Activated gamma-delta T cell treated with anti-CD3 and anti-CD28 coated beads, Interleukin-2, amount 50 U/mL, for 16 hours (primary cell): Measurements from ENCODE around the gene DNAJB12.
"Not testable (repeated sequence)": the region's sequence is repeated elsewhere in the genome, so short reads cannot be mapped to it uniquely, and the experiment has no call there.

ENCODE experiments used
- DNase-seq: peaks from one replicate; pipeline ENCODE4 v3.0.0-alpha.2; 2020; ENCODE audit warnings: low read depth

Gene DNAJB12

DNA sequence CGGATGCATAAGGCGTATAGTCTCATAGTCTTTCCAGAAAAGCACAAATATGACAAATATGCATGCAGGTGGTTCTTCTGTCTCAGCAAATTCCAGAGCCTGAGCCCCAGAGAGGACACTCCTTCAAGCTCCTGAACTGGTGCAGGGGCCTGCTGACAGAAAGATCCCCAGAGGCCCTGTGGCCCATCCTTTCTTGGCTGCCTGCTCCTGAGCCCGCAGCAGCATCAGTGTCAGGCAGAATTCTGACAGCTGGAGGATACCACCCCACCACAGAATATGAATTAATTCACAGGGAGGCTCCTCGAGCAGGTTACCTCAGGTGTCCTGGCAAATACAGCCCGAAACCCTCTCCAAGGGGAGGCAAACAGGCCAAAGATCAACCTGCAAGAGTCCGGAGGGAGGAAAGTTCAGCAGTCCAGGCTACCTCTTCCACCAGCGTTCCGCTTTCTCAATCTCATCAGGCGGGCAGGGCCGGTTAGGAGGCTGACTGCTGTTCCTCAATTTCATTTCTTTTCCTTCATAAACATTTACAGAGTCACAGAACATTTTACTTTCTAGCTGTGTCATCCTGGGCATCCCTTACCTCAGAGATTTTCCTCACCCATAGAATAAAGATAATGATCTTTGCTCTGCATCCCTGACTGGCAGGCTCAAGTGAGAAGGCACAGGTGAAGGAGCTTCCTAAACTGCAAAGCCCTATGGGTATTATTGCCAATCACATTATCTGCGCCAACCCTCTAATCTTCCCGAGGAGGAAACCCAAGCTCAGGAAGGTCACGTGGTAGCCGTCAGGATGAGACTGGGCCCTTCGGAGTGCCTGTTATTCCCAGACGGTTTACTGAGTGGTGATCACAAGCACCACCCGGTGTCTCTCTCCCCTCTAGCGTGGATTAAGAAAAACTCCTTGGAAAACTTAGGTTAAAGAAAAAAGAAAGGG, 1.4 kb downstream of the DNAJB12 start:
- DNase-seq = no peak

DNA sequence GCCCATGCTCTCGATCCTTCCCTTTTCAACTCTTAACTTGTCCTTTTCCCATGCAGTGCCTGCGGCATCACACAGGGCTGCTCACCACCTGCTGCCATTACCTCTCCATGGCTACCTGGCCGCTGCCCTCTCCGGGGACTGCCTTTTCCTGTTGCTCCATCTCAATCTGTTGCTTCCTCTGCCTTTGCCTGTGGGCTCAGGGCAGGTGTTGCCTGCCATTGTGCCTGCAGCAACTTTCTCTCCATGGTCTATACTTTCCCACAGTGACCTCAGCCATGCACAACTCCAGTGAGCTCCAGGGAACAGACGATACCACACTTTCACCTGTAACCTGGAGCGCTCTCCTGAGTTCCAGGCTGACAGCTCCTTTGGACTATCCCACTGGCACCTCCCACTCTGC, 3.2 kb downstream of the DNAJB12 start:
- DNase-seq = no peak

DNA sequence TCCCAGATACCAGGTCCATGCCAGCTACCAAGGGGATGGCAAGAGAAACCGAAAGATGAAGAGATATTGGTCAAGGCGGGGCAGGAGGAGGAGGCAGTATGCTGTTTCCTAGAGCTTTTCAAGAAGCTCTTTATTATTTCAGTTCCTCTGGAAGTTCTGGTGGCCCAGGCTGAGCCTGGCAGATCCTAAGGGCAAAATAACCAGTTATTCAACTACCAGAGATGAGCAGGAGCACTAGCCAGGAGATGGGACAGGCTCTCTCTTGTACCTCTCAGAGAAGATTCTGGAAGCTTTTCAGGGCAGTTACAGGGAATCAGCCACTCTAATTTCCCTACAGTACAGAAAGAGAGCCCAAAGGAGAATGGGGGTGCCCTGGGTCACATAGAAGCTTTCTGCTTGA, 5.3 kb downstream of the DNAJB12 start:
- DNase-seq = no peak

DNA sequence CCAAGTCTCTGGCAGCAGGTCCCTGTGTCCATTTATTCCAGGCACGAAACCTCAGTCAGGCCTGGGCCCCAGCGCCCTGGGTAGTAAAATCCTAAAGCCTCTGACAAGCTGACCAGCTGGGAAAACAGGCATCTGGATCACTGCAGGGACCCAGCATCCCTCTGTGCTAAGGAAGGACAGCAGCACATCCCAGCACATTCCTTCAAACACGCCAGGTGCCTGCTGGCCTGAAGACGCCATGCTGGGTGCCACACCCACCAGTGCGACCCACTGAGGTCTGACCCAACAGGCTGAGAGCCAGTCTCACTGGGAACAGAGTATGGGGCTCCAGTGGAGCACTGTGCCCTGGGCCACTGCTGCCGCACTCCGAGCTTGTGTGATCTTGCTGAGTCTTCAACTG, 6.4 kb downstream of the DNAJB12 start:
- DNase-seq = no peak

DNA sequence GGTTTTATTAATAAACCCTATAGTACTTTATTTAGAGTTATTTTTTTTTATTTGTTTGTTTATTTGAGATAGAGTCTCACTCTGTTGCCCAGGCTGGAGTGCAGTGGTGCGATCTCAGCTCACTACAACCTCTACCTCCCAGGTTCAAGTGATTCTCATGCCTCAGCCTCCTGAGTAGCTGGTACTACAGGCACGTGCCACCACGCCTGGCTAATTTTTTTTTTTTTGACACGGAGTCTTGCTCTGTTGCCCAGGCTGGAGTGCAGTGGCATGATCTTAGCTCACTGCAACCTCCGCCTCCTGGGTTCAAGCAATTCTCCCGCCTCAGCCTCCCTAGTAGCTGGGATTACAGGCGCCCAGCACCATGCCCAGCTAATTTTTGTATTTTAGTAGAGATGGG, 8.6 kb downstream of the DNAJB12 start:
- DNase-seq = not testable (repeated sequence)

DNA sequence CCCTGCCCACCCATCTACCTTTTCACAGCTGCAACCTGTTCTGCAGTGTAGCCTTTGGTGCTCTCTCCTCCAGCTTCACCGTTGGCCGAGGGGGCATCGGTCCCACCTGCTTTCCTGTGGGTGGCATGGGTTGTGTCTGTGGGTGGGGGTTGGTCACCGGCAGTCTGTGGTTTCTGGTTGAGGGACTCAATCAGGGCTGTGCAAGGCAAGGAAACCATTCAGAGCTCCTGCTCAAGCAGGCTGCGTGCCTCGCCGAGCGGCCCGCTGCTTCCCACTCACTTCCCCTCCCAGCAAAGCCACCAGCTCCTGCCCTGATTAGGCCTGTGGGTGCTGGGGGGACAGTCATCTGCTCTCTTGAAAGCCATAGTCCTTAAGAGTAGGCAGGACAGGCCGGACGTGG, 9.8 kb downstream of the DNAJB12 start:
- DNase-seq = no peak

DNA sequence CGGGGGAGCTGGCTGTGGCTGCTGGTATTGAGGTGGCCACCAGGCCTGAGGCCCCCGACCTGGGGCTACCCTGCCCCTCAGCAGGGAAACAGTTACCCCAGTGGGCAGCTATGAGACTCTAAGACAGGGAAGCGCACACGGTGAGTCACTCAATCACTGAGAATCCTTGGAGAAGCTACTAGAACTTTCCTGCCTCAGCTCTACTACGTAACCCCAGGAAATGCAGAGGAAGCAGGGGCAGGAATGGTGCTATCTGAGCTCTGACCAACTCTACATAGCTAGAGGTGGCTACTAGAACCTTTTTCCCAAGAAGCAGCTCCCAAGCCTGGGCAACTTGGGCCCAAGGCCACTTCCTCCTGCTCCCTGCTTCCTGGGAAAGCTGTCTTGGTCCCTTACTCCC, 11.8 kb downstream of the DNAJB12 start:
- DNase-seq = no peak

DNA sequence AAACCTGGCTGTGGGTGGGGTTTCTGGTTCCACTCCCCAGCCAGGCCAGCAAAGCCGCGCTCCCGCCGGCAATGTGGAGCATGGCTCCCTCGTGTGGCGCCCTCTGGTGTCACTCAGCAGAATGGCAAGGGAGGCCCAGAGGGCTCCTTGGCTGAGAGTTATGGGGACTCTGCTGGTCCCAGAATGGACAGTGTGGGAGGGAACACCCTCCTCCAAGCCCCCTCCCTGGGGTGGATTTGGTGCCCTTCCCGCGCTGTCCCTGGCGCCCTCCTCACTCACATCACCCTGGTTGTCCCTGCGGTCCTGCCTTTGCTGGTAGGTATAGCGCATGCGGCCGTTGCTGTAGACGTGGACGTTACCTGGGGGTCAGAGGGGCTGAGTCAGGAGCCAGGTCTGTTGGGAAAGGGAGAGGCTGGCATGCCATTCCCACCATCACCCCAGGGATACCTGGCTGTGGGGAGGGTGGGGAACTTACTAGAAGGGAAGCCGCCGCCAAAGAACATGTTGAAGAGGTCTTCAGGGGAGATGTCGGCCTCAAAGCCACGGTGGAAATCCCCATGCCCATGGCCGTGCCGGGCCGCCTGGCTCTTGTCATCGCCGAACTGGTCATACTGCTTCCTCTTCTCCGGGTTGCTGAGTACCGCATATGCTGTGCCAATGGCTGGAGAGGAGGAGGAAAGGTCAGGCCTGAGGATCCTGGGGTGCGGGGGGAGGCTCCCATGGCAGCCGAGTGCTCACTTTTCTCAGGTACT, 14.0 kb downstream of the DNAJB12 start:
- DNase-seq = peak; percentile 62

DNA sequence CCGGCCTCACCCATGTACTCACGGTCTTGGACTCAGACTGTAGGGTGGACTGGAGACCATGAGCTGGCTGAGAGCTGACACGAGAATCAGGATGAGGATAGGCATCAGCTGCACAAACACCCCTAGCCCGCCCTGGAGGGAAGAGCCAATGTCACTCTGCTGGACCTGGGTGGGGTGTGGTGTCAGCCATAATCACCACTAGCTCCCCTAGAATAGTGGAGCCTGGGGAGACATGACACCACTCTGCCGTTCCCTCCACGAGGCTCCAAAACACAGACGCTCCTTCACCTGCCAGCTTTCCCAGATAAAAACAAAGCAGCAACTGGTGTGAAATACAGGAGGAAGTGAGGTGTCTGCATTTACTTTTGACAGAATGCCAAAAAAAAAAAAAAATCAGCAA, 16.5 kb downstream of the DNAJB12 start:
- no peak for DNase-seq

DNA sequence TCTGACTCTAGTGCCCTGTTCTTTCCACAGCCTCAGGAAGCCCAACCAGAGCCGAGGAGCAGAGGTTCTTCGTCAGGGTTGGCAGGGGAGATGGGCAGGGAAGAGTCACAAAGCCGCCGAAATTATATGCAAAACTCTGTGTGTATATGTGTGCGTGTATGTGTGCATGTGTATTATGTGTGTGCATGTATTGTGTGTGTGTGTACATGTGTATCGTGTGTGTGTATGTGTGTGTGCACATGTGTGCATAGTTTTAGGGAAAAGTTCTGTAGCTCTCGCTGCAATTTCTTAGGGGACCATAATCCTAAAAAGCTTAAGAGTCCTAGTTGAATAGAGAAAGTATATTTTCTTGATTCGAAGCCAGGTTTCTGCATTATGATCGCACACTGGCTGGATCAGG, 17.0 kb downstream of the DNAJB12 start:
- no peak for DNase-seq

DNA sequence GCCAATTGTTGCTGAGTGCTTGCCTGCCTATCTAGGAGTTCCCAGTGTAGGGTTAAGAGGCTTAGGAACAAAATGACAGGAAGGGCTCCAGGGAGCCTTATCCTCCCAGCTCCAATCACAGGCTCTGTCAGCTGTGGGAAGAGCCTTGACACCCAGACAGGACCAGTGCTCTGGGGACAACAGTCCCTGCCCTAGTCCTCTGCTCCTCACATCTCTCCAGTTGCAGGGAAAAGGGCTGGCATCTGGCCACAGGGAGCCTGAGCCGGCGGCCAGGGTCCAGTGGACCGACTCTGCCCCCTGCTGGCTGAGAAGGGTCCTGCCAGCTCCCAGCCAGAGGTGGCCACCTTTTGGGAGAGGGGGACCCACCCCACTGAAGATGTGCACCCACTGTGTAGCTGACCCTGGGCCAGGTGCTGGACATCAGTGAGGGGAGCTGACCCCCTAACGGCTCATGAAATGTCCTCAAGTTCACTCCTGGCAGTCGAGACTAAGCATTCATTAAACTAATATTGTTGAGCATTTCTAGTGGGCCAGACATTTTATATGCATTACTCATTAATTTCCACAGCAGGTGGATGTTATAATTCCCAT, 17.6 kb downstream of the DNAJB12 start:
- DNase-seq = peak; percentile 49

DNA sequence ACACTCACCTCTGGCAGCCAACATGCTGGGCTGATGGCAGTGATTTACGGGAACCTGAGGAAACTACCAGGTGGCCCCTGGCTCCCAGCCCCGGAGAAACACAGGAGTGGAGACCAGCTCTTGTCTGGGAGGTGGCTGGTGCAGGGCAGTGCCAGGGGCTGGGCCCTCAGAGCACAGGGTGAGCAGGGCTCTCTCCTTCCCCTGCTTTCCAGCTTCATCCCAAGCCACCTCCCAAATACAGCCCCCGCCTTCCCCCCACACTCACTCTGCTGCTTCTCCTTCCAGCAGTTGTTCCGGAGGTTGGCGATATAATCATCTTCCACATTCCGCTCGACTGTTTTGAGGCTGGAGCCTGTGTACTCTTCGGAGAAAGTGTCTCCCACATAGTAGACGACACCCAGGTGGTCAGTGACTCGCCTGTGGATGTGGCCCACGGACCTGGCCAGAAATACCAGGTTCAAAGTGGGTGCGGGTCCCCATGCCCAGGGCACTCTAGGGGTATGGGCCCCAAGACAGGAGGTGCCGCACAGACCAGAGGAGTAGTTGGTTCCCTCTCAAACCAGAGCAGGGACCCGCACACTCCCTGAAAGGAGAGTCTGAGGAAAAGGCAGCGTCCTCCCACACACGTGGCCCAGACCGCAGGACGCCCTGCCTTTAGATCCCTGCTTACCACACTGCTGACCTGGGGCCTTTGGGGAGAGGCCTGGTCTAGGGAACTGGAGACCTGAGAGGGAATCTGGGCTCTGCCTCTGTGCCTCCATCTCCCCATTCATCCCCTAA, 18.3 kb downstream of the DNAJB12 start:
- DNase-seq = no peak

DNA sequence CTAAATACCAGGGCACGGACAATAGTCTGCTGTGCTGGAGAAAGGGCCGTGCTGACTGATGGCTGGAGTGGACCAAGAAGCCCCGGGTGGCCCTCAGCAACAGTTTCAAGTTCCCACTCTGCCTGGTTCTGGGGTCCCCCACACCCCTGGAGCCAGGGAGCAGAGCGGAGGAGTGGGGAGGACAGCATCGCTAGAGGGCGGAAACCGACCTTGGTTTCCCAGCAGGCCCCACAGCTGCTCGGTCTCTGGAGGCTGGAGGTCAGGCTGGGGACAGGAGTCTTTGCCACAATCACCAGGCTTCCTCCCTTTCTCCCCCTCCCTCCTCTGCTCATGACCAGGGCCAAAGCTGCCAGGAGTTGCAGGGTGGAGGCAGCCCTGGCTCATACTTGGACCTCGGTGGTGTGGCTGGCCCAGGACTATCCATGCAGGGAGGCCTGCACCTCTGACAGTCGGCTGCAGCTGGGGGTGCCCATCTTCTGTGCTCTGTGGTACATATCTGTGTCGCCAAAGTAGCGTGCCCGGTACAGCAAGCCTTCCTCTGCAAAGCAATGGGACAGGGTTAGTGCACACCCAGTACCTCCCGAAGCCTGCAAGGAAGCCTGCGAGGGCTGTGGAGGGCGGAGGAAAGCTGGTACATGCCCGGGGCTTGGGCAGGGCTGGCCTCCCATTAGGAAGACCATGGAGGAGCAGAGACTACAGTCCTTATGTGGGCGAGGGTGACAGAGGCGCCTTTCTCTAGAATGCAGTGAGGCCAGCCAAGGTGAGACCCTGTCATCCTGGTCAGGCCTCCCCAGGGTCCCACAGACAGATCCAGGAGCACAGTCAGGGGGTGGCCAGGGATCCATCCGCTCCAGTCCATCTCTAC, 19.1 kb downstream of the DNAJB12 start:
- DNase-seq = no peak

DNA sequence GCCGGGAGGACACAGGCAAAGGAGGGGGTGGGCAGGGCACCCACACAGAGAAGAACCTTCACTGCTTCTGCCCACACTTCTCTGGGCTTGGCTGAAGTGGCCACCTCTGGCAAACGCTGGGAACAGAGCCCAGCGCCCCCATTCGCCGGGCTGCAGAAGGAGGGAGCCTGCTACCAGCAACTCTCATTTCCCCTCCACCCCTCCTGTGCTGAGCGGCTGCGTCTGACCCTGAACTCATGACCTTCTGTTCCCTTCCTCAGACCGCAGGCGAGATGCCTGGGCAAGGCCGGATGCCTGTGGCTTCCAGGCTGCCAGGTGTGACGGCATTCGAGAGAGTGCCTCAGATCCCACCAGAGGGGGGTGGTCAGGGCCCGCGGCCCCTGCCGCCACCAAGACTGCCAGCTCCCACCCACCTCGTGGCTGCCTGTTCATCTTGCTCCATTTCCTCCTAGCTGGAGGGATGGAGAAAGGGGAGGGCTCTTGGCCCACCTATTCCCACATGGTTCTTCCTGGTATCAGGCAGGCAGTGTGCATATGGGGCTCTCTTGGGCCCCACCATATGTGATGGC, 19.8 kb downstream of the DNAJB12 start:
- peak; percentile 76 for DNase-seq

DNA sequence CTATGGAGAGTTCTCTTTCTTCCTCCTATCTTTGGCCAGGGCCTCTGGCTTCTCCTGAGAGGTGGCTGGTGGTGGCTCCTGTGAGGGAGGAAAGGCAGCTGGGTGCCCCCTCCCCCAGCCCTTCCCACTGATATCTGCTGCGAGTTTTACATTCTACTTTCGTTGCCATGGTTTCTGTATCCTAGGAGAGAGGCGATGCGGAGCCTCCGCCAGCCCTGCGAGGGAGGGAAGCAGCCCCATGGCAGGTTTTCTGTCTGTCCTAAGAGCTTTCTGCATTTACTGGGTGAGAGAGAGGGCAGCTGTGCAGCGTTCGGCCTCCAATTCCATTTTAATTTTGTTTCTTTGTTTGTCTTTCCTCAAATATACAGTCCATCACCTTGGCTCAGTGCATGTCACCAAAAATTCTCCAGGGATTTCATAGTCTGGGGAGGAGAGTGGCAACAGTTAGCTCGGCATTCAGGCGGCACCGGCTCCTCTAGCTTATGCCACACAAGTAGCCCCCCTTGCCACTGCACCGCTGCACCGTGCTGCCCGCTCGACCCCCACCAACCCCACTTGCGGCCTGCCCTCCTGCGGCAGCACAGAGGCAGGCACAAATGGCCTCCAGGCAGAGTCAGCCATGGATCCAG, 20.4 kb downstream of the DNAJB12 start:
- DNase-seq = no peak

DNA sequence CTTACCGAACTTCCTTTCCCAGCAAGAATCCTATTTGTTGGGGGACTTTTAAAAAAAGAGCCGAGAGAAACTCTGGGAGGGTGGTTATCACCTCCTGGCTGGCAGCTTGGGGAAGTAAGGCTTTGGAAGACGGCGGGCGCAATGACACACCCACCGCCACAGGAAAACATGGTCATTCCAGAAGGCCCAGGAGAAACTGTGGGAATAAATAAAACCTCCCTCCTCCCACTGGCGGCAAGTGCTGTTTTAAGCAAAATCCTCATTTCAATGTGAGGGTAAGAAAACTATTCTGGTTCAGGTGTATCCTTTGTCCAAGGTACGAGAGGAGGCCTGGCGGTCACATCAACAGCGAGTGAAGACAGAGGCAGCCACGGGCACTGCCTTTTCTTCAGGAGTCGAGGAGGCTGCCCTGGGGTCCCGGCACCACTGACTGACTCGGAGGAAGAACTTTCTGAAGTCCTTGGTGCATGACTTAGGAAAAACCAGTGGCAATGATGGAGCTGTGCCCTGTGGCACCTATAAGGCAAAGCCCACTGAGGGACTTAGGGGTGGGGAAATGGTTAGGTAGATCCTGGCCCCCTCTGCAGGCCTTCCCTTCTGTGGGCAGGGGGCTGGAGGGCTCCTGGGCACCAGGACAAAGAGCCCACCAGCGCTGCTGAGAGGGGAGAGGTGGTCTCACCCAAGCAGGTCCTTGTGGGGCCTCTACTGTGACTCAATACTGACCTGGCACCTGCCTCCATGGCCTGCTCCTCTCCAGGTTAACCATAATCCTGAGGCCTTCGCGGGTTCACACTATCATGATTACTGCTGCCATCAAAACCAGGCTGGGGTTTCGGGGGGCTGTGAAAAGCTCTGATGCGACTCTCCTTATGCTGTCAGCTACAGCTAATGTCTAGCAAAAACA, 21.4 kb downstream of the DNAJB12 start:
- no peak for DNase-seq

DNA sequence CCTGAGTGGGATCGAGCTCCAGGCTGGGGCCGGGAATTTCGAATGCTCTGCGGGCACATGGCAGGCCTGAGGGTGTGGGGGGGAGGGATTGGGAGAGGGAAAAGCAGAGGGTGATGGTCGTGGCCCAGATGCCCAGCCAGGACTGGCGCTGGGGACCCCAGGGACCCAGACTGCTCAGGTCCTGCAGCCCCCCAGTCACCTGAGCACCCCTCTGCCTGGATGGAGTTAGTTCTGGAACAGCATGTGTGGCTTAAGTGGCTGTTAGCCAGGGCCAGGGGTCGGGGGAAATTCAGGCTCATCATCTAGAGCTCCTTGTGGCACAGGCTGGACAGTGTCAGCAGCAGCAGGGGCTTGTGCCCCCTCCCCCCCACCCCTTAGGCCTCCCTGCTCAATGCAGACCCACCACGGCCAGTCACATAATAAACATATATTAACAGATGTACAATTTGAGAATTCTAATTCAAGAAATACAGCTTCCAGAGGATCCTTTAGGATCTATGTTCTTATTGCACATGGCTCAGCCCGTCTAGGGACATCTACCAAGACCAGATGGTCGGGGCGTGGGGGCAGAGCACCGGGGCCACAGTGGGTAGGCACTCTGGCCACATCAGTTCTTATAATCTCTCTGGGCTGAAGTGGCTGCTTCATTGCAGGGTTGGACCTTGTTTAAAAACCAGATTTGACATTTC, 22.2 kb downstream of the DNAJB12 start:
- DNase-seq = no peak

DNA sequence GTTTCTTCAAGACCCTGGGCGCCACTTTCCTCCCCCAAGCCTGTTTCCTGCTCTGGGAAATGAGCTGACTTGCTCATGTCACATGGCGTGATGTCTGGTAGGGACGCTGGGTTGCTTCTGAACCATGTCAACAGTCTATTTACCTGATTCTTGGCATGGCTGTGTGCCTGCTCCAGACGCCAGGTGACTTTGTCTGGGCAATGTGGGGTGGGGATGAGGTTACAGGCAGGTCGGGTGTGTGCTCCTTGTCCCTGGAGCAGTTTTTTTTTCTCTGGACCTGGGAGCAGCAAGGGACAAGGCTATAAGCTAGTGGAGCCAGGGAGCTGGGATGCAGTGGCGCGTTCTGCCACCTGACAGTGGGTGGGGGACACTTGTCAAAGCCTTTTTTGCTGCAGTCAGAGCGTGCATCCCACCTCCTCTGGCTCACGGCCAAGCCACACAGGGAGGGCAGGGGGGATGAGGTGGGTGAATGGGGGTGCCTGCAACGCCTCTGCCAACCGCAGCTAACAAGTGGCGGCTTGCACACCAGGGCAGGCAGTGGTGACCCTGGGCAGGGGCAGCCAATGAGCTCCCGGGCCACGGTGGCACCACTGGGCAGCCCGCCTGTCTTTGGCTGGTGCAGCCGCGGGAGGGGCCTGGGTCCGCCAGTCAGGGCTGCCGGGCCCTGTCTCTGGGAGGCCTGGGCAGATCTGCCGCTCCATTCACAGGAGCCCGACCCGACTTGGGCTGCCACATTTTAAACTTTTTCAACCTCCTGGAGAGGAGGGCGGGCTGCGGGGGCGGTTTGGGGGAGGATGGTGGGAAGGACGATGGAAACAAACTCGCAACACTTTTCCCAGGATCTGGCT, 22.9 kb downstream of the DNAJB12 start:
- DNase-seq = peak; percentile 89
